ENCODE measurements around the gene ATAD3B.

- TF ChIP-seq EZH2 (IDR thresholded peaks at IDR 0.05; ENCODE audit: borderline replicate concordance, insufficient read depth, low read length, poor library complexity, severe bottlenecking) (no peak), CTCF (IDR thresholded peaks at IDR 0.05; ENCODE audit: poor library complexity, severe bottlenecking) (no peak), EP300 (conservative IDR thresholded peaks at IDR 0.05; ENCODE audit: poor library complexity, severe bottlenecking) (no peak), POLR2AphosphoS5 (IDR thresholded peaks at IDR 0.05) (no peak), RAD21 (conservative IDR thresholded peaks at IDR 0.05) (no peak), REST (IDR thresholded peaks at IDR 0.05; ENCODE audit: borderline replicate concordance) (no peak), TAF1 (IDR thresholded peaks at IDR 0.05; ENCODE audit: low read depth) (no peak), MXI1 (conservative IDR thresholded peaks at IDR 0.05; ENCODE audit: poor library complexity, severe bottlenecking) (no peak), SMC3 (conservative IDR thresholded peaks at IDR 0.05; ENCODE audit: poor library complexity) (no peak)
These were observed 57.8 kb downstream of the ATAD3B start for GRCh38 chr1:1529321-1529720.
